ENCODE results near the gene TBC1D24.

GRCh38 chr16:2532494-2533141, 57.7 kb downstream of the TBC1D24 start:
- TF ChIP-seq CTCF (IDR thresholded peaks at IDR 0.05) (no peak), POLR2A (IDR thresholded peaks at IDR 0.05) (peak; percentile 60 to 62)
